IPS-NIHi7 (cell line): Measurements from ENCODE around the gene ADCYAP1R1.

Experiments used
- DNase-seq: peaks from one replicate; pipeline ENCODE4 v3.0.0; 2012; ENCODE audit warnings: mixed read lengths; ENCODE audit errors: extremely low spot score

The ADCYAP1R1 gene

GRCh38 chr7:31106303-31107105, 54.4 kb downstream of the ADCYAP1R1 start:
- no peak for DNase-seq

DNA sequence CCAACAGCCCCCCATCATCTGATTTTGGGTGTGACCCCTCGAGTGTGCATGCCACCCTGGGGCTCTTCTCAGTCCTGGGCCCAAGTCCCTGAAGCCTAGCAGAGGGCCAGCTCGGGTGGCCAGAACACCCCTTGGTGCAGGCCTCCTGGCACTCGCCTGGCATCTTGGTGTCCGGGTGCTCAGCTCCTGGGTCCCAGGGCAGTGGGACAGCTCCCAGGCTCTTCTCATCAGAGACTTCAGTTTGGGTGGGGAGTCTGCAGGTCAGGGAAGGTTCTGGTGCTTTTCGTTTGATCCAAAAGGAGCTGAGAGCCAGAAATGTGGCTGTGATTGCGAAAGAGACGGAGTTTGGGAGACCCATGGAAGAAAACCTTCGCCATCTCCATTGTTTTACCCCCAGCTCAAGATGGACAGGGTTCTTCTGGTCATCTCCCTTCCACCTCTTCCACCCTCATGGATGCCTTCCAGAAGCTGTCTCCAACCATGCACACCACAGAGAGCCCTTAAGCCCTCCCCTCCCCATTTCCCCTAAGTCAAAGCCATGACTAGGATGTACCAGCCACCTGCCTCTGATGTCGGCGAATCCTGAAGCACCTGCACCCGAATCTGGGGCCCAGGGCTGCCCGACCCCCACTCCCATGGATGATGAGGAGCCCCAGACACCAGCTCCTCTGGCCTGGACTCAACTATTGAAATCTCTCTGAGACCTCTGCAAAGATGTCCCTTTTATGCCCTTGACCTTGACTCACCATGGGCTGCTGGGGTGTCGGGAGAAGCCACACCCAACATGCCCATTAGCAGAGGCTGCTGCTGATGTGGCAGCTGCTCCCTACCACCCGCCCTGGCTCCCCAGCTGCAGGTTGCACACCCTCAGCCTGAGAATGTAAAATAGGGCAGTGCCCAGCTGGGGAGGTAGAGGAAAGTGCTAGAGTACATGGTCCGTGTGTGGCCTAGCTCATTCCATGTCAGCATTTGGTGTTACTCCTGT, 55.3 kb downstream of the ADCYAP1R1 start:
- DNase-seq: no peak

DNA sequence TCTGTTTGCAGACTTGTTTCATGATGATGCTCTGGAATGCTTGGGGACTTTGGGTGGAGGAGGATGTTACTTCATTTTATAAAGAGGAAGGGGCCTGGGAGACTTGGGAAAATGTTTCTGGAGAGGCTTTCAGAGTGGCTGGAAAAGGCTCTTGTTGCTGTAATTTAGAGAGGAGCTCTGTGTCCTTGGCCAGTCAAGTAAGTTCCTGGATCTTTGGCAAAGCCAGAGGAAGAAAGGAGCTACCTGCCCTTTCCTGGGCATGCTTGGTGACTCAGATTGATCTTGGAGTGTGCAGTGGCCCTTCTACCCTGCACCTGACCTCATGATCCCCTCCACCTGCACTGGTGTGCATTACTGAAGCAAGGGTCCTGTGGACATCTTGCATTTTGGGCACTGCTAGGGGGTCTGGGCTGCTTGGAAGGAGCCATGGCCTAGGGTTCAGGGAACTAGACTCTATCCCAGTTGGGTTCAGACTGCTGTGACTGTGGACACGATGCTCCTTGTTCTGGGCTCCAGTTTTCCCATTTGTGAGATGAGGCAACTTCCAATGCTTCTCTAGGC, 56.1 kb downstream of the ADCYAP1R1 start:
- DNase-seq: no peak

DNA sequence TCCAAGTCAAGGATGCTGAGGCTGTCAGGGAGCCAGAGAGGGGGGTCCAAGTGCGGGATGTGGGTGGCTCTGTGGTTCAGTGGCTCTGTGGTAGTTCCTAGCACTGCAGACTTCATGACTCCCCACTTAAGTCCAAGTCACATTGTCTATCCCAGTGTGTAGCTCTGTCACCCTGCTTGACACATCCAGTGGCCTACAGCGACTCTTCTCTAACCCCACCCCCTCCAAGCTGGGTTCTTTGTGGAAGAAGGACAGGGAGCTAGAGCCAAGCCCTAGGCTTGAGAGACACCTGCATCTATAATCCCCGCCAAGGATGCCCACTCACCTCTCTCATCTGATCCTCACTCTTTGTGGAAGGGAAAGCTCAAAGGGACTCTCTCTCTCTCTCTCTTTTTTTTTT, 57.6 kb downstream of the ADCYAP1R1 start:
- DNase-seq: no peak

DNA sequence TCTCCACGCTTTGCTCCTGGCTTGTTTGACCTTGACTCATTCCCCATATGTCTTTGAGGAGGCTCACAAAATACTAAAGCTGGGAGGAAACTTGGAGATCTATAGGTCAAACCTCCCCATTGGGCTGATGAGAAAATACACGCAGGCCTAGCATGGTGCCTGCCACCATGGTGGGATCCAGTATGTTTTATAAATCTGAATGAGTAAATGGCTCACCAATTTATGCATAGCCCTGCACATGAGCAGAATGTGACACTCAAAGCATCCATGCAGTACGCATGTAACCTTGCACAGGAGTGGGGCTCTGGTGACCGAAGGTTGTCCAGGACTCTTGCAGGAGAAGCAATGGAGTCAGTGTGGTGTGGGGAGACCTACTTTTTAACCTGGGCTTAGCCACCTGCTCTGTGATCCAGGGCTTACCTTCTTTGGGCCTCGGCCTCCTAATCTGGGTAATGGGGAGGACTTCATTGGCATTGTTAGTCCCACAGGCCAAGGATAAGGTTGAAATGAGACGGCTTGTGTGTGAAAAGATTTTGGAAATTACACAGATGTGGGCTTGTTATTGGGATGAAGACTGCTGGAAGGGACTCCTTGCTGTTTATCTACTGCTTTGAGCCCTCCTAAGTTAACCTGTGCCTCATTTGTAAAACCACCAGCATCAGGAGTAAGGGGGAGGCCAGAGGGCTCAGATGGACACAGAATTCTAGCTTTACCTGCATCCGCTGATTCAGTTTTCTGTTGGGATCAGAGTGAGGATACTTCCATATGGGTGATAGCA, 58.4 kb downstream of the ADCYAP1R1 start:
- no peak for DNase-seq

- no peak for DNase-seq
These were observed 59.0 kb downstream of the ADCYAP1R1 start for GRCh38 chr7:31111109-31111451.

DNA sequence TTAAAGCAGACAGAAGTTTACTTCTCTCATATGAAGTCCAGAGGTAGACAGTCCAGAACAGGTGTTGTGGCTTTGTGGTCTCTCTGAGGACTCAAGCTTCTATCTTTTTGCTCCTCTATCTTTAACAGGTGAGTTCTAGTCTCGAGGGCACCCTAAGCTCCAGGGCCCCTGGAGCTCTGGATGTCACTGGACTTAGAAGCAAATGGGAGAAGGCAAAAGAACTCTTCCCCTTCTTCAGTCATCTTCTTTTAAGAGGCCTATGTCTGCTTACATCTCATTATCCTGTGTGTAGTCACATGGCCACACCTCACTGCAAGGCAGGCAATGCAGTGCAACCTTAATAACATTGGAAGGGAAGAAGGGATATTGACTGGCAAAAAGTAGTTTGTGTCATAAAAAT, 61.6 kb downstream of the ADCYAP1R1 start:
- DNase-seq: no peak

GRCh38 chr7:31114593-31115343, 62.7 kb downstream of the ADCYAP1R1 start:
- peak; percentile 61 for DNase-seq

DNA sequence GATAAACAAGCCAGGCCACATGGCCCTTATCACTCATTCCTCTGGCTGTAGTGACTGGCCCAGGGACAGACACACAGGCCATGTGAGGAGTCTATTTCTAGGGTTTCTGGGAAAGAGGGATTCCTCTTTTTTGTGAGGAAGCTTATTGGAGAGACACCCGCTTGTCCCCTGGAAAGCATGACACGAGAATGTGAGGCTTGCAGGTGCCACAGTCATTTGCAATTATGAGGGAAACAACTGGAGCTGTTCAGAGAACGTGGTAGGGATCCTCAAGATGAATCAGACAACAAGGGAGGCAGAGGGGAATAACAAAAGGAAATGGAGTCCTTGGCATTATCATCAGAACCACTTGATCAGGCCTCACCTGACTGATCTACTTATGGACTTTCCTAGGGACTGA, 64.5 kb downstream of the ADCYAP1R1 start:
- no peak for DNase-seq

- no peak for DNase-seq
These were observed 67.1 kb downstream of the ADCYAP1R1 start for GRCh38 chr7:31119249-31119648.

DNA sequence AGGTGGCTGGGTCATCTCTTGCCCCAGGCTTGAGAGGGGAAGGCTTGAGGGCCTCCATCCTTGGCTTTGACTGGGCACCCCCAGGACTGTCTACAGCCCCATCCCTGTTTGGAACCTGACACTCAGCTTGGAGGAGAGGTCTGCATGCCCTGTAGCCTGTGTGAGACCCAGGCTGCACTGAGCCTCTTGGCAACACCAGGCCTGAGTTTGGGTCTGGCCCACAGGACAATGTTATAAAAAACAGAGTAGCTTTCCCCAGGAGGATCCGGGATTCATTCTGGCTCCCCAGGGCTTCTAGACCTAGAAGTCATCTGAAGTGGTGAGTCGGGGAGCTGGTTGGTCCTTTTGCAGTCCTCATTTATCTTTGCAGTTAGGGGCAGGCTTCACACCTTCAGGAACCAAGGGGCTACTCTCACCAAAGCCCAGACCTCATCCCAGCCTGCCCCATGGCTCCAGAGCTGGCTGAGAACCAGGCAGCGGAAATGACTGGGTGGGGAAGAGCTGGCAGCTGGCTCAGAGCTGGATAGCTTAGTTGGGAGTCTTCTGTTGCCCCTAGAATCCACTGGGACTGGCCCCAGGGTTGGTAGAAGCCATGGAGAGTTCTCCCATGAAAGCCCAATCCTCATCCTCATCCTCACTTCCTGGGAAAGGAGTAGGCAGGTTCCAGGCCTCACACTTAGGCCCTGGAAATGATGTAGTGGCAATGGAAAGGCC, 68.8 kb downstream of the ADCYAP1R1 start:
- no peak for DNase-seq

DNA sequence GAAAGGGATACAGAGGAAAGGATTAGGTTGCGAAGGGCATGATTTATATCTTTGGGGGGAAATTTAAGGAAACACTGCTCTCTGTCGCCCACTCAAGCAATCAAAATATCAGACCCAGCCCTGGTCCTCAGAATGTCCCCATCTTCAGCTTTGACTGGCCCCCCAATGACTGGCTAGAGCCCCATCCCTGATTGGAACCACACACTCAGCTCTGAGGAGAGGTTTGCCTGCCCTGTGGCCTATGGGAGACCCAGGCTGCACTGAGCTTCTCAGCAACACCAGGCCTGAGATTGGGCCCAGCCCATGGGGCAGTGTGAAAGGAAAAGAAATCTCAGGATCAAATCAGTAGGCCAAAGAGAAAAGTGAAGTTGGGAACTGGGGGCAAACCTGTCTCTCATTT, 69.5 kb downstream of the ADCYAP1R1 start:
- DNase-seq: no peak

DNA sequence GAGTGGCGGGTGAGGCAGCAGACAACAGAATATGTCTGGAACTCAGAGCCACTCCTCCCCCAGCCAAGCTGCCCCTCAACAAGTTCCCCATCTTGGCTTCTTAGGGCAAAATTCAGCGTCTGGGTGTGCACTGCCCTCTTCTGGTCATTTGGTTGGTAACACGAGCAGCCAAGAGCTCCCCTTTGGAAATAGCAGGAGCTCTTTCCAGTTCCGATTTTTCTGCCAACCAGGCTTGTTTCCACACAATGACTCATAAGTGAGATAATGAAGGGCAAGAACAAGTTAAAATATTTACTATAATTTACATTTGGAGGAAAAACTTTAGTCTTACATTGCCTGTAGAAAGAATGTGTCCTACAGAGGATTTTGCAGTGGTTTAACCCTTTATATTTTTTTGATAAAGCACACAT, 70.5 kb downstream of the ADCYAP1R1 start:
- peak; percentile 82 for DNase-seq

GRCh38 chr7:31123321-31123720, 71.2 kb downstream of the ADCYAP1R1 start:
- peak; percentile 3 for DNase-seq

DNA sequence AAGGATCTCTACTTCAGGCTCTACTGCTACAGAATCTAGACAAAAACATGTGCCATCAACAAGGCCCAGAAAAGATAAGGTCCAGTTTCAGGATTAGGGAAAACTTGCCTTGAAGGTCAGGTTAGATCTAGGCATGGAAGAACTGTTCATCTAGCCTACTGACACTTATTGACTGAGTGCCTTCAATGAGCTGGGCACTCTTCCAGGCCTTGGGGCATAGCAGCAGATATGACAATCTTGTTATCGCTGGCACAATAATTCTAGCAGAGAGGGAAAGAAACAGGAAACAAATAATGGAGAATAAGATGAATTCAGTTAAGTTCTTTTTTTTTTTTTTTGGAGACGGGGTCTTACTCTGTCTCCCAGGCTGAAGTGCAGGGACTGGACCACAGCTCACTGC, 71.6 kb downstream of the ADCYAP1R1 start:
- DNase-seq: no peak

- DNase-seq: no peak
These were observed 73.1 kb downstream of the ADCYAP1R1 start for GRCh38 chr7:31125171-31125570.

DNA sequence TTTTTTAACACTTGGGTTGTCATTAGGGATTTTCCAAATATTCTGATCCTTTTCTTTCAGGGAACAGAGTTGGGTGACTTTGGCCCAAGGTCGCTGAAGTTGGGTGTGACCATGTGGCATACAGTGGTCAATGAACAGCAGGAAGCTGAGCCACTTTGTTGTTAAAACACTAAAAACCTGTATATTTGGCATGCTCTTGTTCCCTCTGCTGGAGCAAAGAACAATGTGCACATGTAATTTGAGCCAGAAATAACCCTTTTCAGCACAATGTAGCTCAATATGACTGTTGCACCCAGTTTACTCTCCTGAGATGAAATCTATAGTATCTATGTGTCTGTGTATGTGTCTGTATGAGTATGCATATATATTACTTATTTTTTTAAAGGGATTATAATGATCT, 74.9 kb downstream of the ADCYAP1R1 start:
- peak; percentile 6 for DNase-seq

- peak; percentile 26 for DNase-seq
These were observed 77.0 kb downstream of the ADCYAP1R1 start for GRCh38 chr7:31129067-31129466.

GRCh38 chr7:31133497-31133896, 81.4 kb downstream of the ADCYAP1R1 start:
- no peak for DNase-seq
